GM12874 (cell line): Measurements from ENCODE around the gene TEX2.
A peak's percentile ranks its signal among the peaks of the same experiment; 100 is the strongest.

Experiments
- TF ChIP-seq, protein P1 (sequence below): IDR thresholded peaks from 2 replicates; pipeline ENCODE4 v1.5.1; 2011; ENCODE audit warnings: low read depth, mild to moderate bottlenecking, control low read depth, low read length, moderate library complexity; ENCODE audit not compliant: insufficient read depth

TEX2 gene

DNA sequence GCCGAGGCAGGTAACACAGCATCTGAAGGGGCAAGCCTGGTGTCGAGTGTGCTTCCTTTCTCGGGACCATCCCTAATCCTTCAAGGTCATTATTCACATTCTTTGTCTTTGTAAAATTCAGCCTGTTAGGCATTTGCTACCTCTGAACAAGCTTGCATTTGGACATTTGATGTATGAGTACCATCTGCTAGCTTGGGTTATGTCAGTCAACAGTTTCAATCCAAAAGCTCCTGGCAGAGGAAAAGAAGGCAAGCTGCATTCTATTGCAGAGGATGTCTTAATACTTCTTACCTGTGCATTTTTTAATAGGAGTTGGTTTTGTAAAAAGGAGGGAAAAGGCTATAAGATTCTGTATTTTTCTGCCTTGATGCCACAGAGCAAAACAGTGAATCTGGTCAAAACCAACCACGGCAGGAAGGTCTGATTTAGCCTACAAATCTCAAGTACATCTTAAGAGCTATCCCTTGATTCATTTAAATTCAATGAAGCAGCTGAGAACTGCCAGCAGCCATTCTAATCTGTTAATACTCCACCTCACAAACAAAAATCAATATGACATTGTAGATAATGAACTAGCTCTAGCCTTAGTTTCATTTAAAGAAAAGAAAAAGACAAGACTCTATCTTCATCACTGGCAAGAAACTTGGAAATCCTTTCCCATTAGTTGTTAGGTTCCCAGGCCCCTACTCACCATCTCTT is 39.0 kb downstream of the TEX2 start:
- TF ChIP-seq, protein P1, sequence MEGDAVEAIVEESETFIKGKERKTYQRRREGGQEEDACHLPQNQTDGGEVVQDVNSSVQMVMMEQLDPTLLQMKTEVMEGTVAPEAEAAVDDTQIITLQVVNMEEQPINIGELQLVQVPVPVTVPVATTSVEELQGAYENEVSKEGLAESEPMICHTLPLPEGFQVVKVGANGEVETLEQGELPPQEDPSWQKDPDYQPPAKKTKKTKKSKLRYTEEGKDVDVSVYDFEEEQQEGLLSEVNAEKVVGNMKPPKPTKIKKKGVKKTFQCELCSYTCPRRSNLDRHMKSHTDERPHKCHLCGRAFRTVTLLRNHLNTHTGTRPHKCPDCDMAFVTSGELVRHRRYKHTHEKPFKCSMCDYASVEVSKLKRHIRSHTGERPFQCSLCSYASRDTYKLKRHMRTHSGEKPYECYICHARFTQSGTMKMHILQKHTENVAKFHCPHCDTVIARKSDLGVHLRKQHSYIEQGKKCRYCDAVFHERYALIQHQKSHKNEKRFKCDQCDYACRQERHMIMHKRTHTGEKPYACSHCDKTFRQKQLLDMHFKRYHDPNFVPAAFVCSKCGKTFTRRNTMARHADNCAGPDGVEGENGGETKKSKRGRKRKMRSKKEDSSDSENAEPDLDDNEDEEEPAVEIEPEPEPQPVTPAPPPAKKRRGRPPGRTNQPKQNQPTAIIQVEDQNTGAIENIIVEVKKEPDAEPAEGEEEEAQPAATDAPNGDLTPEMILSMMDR: no peak

DNA sequence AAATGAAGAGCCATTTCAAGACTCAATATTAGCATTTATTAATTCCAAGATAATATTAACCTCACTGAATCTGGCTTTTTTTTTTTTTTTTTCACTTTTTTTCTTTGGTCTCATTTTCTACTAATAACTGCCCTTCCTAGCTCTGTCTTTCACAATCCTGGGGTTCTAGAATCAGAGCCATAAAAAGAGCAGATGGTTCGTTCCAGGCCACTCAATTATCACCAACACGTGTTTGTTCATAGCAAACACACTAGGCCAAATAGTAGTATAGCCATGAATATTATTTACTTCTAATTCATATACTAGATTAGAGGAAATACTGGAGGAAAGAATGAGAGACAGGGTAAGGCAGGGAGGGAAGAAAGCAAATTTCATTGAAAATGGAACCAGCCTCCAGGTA is 39.8 kb downstream of the TEX2 start:
- TF ChIP-seq, protein P1: no peak

DNA sequence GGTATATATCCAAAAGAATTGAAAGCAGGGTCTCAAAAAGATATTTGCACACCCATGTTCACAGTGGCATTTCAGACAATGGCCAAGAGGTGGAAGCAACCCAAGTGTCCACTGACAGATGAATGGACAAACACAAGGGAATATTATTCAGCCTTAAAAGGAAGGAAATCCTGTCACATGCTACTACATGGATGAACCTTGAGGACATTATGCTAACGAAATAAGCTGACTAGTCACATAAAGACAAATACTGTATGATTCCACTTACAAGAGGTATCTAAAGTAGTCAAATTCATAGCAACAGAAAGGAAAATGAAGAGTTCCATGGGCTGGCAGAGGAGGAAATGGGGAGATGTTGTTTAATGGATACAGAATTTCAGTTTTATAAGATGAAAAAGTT is 41.4 kb downstream of the TEX2 start:
- TF ChIP-seq, protein P1: no peak

DNA sequence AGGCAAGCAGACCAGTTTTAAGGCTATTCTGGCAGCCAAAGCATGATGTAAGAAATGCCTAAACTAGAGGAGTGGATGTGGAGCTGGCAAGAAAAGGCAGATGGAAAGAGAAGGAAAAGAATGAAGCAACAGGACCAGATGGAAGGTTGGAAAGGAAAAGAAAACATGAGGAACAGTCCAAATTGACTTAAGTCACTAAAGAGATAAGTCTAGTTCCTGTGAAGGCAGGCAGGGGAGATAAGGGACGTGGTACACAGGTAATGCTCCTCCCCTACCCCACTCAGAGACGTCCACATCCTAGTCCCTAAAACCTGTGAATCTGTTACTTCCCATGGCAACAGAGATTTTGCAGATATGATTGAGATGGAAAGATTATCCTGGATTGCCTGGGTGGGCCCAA is 43.5 kb downstream of the TEX2 start:
- TF ChIP-seq, protein P1: no peak

DNA sequence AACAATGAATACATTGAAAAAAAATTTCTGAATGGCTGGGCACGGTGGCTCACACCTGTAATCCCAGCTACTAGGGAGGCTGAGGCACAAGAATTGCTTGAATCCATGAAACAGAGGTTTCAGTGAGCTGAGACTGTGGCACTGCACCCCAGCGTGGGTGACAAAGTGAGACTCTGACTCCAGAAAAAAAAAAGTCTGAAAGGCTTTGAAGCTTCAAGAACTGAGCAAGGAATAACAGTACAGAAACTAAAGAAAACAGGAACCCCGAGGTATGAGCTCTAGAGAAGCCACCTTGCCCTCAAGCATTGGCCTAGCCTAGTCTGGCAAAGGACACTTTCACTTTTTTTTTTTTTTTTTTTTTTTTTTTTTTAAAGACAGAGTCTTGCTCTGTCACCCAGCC is 45.0 kb downstream of the TEX2 start:
- TF ChIP-seq, protein P1: no peak

DNA sequence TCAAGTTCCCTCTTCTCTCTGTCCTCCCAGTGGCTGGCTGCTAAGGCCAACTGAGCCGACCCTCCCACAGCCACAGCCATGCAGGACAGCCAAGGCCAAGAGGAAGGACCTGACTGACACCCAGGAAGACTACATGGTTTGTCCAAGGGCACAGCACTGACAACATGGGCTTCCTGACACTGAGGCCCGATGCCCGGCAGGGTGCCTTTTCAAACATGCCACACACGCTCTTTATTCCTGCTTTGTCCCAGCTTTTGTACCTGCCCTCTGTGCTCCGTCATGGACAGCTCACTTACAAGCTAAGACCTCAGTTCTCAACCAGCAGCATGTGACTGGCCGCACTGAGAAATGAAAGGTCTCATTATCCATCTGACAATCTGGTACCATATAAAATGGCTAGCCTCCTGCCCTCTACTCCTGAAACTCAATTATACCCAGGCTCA is 45.8 kb downstream of the TEX2 start:
- TF ChIP-seq, protein P1: no peak

DNA sequence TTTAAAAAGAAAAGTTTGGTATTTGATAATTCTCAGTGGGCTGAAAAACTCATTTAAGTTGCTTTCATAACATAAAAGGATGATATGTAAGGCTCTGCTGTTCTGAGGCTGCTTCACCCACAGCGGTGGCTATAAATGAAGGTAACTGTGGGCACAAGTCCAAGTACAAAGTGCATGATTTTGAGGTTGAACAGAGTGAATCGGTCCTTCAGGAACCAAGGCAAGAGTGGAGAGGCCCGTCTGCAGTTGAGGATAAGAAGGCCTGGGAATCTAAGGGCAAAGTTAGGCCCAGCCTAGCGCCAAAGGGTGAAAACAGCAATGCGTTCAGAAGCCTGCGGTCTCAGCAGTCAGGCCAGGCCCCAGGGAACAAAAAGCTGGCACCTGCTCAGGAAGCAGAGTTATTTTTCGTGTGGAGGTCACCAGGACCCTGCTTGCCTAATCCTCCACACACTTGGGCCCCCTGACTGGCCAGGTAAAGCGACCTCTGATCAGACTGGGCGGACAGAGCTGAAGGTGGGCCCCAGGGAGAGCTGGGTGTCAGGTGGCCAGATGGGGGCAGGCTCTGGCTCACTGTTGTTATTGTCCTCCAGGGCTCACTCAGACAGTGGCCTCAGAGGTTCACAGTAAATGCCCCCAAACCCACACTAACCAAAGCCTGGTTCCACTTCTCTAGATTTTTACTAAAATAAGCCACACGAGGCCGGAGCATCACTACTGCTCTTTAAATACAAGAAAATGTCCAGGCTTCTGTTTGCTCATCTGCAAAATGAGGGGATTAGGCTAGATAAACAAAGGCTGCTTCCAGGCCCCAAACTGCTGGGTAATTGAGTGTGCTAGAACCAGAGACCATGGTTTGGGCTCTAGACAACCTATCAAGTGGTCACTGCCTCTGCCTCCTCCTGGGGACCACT is 46.5 kb downstream of the TEX2 start:
- TF ChIP-seq, protein P1: peak; percentile 45
